ENCODE data around the gene KRTAP10-11.
"Not testable (repeated sequence)": the region's sequence is repeated elsewhere in the genome, so short reads cannot be mapped to it uniquely, and the experiment has no call there.

KRTAP10-11 gene

GRCh38 chr21:44637851-44638348, 8.3 kb upstream of the KRTAP10-11 start:
- H3K27ac ChIP-seq (ENCODE audit: low read depth, low read length); H3K36me3 ChIP-seq (ENCODE audit: control insufficient read depth in 5 of 5, insufficient read depth in 5 of 5, low read length in 5 of 5); H3K4me1 ChIP-seq (ENCODE audit: control insufficient read depth in 5 of 5, insufficient read depth in 5 of 5, low read length in 5 of 5); H3K9ac ChIP-seq (ENCODE audit: low read length in 5 of 5); H3K4me3 ChIP-seq (ENCODE audit: low read depth in 1 of 5, low read length in 5 of 5): not testable (repeated sequence)
- Histone ChIP-seq H3K9me3 (ENCODE audit: control insufficient read depth in 5 of 5, low read length in 5 of 5) (peaks cover 2 to 13% (median 8%) of the 10 kb centered on the region in 5 donors), H3K27me3 (ENCODE audit: control insufficient read depth in 5 of 5, insufficient read depth in 4 of 5, low read length in 5 of 5) (peaks cover 9 to 21% (median 13%) of the 10 kb centered on the region in 5 donors)

- peaks cover 9 to 21% (median 13%) of the 10 kb centered on the region in 5 donors for H3K27me3 ChIP-seq (ENCODE audit: control insufficient read depth in 5 of 5, insufficient read depth in 4 of 5, low read length in 5 of 5)
- H3K27ac ChIP-seq (ENCODE audit: low read depth, low read length); H3K4me1 ChIP-seq (ENCODE audit: control insufficient read depth in 5 of 5, insufficient read depth in 5 of 5, low read length in 5 of 5); H3K36me3 ChIP-seq (ENCODE audit: control insufficient read depth in 5 of 5, insufficient read depth in 5 of 5, low read length in 5 of 5); H3K4me3 ChIP-seq (ENCODE audit: low read depth in 1 of 5, low read length in 5 of 5); H3K9ac ChIP-seq (ENCODE audit: low read length in 5 of 5): not testable (repeated sequence)
- H3K9me3 ChIP-seq (ENCODE audit: control insufficient read depth in 5 of 5, low read length in 5 of 5) = peaks cover 2 to 15% (median 14%) of the 10 kb centered on the region in 5 donors
Measured at GRCh38 chr21:44638506-44639330, 7.5 kb upstream of the KRTAP10-11 start.

- peaks cover 9 to 21% (median 13%) of the 10 kb centered on the region in 5 donors for H3K27me3 ChIP-seq (ENCODE audit: control insufficient read depth in 5 of 5, insufficient read depth in 4 of 5, low read length in 5 of 5)
- H3K4me3 ChIP-seq (ENCODE audit: low read depth in 1 of 5, low read length in 5 of 5) = no peak overlapping the region
Measured at GRCh38 chr21:44639331-44639655, 6.9 kb upstream of the KRTAP10-11 start.

GRCh38 chr21:44640761-44641160, 5.5 kb upstream of the KRTAP10-11 start:
- Histone ChIP-seq H3K36me3 (ENCODE audit: control insufficient read depth in 5 of 5, insufficient read depth in 5 of 5, low read length in 5 of 5) (no peaks in the 10 kb centered on the region), H3K27me3 (ENCODE audit: control insufficient read depth in 5 of 5, insufficient read depth in 4 of 5, low read length in 5 of 5) (peaks cover 9 to 18% (median 10%) of the 10 kb centered on the region in 5 donors), H3K9ac (ENCODE audit: low read length in 5 of 5) (no peak overlapping the region), H3K4me3 (ENCODE audit: low read depth in 1 of 5, low read length in 5 of 5) (no peak overlapping the region), H3K9me3 (ENCODE audit: control insufficient read depth in 5 of 5, low read length in 5 of 5) (peaks cover 6 to 33% (median 25%) of the 10 kb centered on the region in 5 donors), H3K4me1 (ENCODE audit: control insufficient read depth in 5 of 5, insufficient read depth in 5 of 5, low read length in 5 of 5) (no peaks in the 10 kb centered on the region), H3K27ac (ENCODE audit: low read depth, low read length) (no peak overlapping the region)

More at GRCh38 chr21:44639331-44639655, 6.9 kb upstream of the KRTAP10-11 start:
- Histone ChIP-seq H3K9ac (ENCODE audit: low read length in 5 of 5) (no peak overlapping the region), H3K4me1 (ENCODE audit: control insufficient read depth in 5 of 5, insufficient read depth in 5 of 5, low read length in 5 of 5) (no peaks in the 10 kb centered on the region), H3K27ac (ENCODE audit: low read depth, low read length) (no peak overlapping the region), H3K9me3 (ENCODE audit: control insufficient read depth in 5 of 5, low read length in 5 of 5) (peaks cover 2 to 20% (median 20%) of the 10 kb centered on the region in 5 donors), H3K36me3 (ENCODE audit: control insufficient read depth in 5 of 5, insufficient read depth in 5 of 5, low read length in 5 of 5) (no peaks in the 10 kb centered on the region)

GRCh38 chr21:44643741-44644310, 2.4 kb upstream of the KRTAP10-11 start:
- H3K27me3 ChIP-seq (ENCODE audit: control insufficient read depth in 5 of 5, insufficient read depth in 4 of 5, low read length in 5 of 5) = peaks cover 3 to 27% (median 14%) of the 10 kb centered on the region in 5 donors
- H3K4me1 ChIP-seq (ENCODE audit: control insufficient read depth in 5 of 5, insufficient read depth in 5 of 5, low read length in 5 of 5) = no peaks in the 10 kb centered on the region
- no peak overlapping the region for H3K9ac ChIP-seq (ENCODE audit: low read length in 5 of 5)
- H3K36me3 ChIP-seq (ENCODE audit: control insufficient read depth in 5 of 5, insufficient read depth in 5 of 5, low read length in 5 of 5) = no peaks in the 10 kb centered on the region
- H3K4me3 ChIP-seq (ENCODE audit: low read depth in 1 of 5, low read length in 5 of 5) = no peak overlapping the region
- no peak overlapping the region for H3K27ac ChIP-seq (ENCODE audit: low read depth, low read length)
- H3K9me3 ChIP-seq (ENCODE audit: control insufficient read depth in 5 of 5, low read length in 5 of 5) = peaks cover 6 to 33% (median 25%) of the 10 kb centered on the region in 5 donors

- H3K4me1 ChIP-seq (ENCODE audit: control insufficient read depth in 5 of 5, insufficient read depth in 5 of 5, low read length in 5 of 5) = no peaks in the 10 kb centered on the region
- peaks cover 6 to 33% (median 25%) of the 10 kb centered on the region in 5 donors for H3K9me3 ChIP-seq (ENCODE audit: control insufficient read depth in 5 of 5, low read length in 5 of 5)
- H3K9ac ChIP-seq (ENCODE audit: low read length in 5 of 5) = no peak overlapping the region
- no peak overlapping the region for H3K4me3 ChIP-seq (ENCODE audit: low read depth in 1 of 5, low read length in 5 of 5)
- no peak overlapping the region for H3K27ac ChIP-seq (ENCODE audit: low read depth, low read length)
- H3K36me3 ChIP-seq (ENCODE audit: control insufficient read depth in 5 of 5, insufficient read depth in 5 of 5, low read length in 5 of 5) = no peaks in the 10 kb centered on the region
- peaks cover 3 to 25% (median 16%) of the 10 kb centered on the region in 5 donors for H3K27me3 ChIP-seq (ENCODE audit: control insufficient read depth in 5 of 5, insufficient read depth in 4 of 5, low read length in 5 of 5)
Measured at GRCh38 chr21:44644878-44645277, 1.3 kb upstream of the KRTAP10-11 start.

GRCh38 chr21:44647222-44647552, 973 bp downstream of the KRTAP10-11 start:
- Histone ChIP-seq H3K4me1 (ENCODE audit: control insufficient read depth in 5 of 5, insufficient read depth in 5 of 5, low read length in 5 of 5) (no peaks in the 10 kb centered on the region), H3K9me3 (ENCODE audit: control insufficient read depth in 5 of 5, low read length in 5 of 5) (peaks cover 4 to 23% (median 11%) of the 10 kb centered on the region in 5 donors), H3K9ac (ENCODE audit: low read length in 5 of 5) (no peak overlapping the region), H3K27me3 (ENCODE audit: control insufficient read depth in 5 of 5, insufficient read depth in 4 of 5, low read length in 5 of 5) (peaks cover 3 to 29% (median 16%) of the 10 kb centered on the region in 5 donors), H3K4me3 (ENCODE audit: low read depth in 1 of 5, low read length in 5 of 5) (no peak overlapping the region), H3K27ac (ENCODE audit: low read depth, low read length) (no peak overlapping the region), H3K36me3 (ENCODE audit: control insufficient read depth in 5 of 5, insufficient read depth in 5 of 5, low read length in 5 of 5) (no peaks in the 10 kb centered on the region)

GRCh38 chr21:44648557-44649311, 2.5 kb downstream of the KRTAP10-11 start:
- Histone ChIP-seq H3K4me3 (ENCODE audit: low read depth in 1 of 5, low read length in 5 of 5) (no peak overlapping the region), H3K4me1 (ENCODE audit: control insufficient read depth in 5 of 5, insufficient read depth in 5 of 5, low read length in 5 of 5) (no peaks in the 10 kb centered on the region), H3K9ac (ENCODE audit: low read length in 5 of 5) (no peak overlapping the region), H3K27me3 (ENCODE audit: control insufficient read depth in 5 of 5, insufficient read depth in 4 of 5, low read length in 5 of 5) (peaks cover 3 to 29% (median 16%) of the 10 kb centered on the region in 5 donors), H3K9me3 (ENCODE audit: control insufficient read depth in 5 of 5, low read length in 5 of 5) (peaks cover 4 to 18% (median 10%) of the 10 kb centered on the region in 5 donors), H3K36me3 (ENCODE audit: control insufficient read depth in 5 of 5, insufficient read depth in 5 of 5, low read length in 5 of 5) (no peaks in the 10 kb centered on the region), H3K27ac (ENCODE audit: low read depth, low read length) (no peak overlapping the region)

GRCh38 chr21:44649521-44650100, 3.4 kb downstream of the KRTAP10-11 start:
- no peaks in the 10 kb centered on the region for H3K4me1 ChIP-seq (ENCODE audit: control insufficient read depth in 5 of 5, insufficient read depth in 5 of 5, low read length in 5 of 5)
- H3K27ac ChIP-seq (ENCODE audit: low read depth, low read length) = no peak overlapping the region
- H3K36me3 ChIP-seq (ENCODE audit: control insufficient read depth in 5 of 5, insufficient read depth in 5 of 5, low read length in 5 of 5) = no peaks in the 10 kb centered on the region
- H3K4me3 ChIP-seq (ENCODE audit: low read depth in 1 of 5, low read length in 5 of 5) = no peak overlapping the region
- no peak overlapping the region for H3K9ac ChIP-seq (ENCODE audit: low read length in 5 of 5)
- H3K9me3 ChIP-seq (ENCODE audit: control insufficient read depth in 5 of 5, low read length in 5 of 5) = peaks cover 0 to 10% (median 4%) of the 10 kb centered on the region in 5 donors
- peaks cover 3 to 32% (median 23%) of the 10 kb centered on the region in 5 donors for H3K27me3 ChIP-seq (ENCODE audit: control insufficient read depth in 5 of 5, insufficient read depth in 4 of 5, low read length in 5 of 5)

All from subcutaneous abdominal adipose tissue (tissue), 5 donors.